K562 (cell line): ENCODE results near the gene C3. TPM values are rescaled to one million over a fixed set of nuclear protein-coding genes. Genes with fewer than 3 reads are reported as not detected.

Experiments used
- ATF7 ChIP-seq: fragments of 450-650 bp; IDR thresholded peaks from 2 replicates; pipeline ENCODE4 v1.7.1; 2014; ENCODE audit warnings: mild to moderate bottlenecking, moderate library complexity
- BRF1 ChIP-seq: IDR thresholded peaks from 3 replicates; pipeline ENCODE4 v1.6.1; 2011; ENCODE audit warnings: borderline replicate concordance, mild to moderate bottlenecking; ENCODE audit not compliant: insufficient read length; ENCODE audit errors: extremely low read depth
- CREB3 ChIP-seq: fragments of 450-650 bp; conservative IDR thresholded peaks from 2 replicates; pipeline ENCODE4 v1.6.1; 2016; ENCODE audit warnings: missing genetic modification characterization, low read depth, mild to moderate bottlenecking, missing compliant biosample characterization, moderate library complexity
- ELF1 ChIP-seq: fragments of 200-800 bp; sonication (Bioruptor generic); IDR thresholded peaks from 2 replicates; pipeline ENCODE4 v1.6.1; 2016; ENCODE audit warnings: missing genetic modification characterization, missing compliant biosample characterization
- ELF4 ChIP-seq: fragments of 450-650 bp; formaldehyde crosslinking; IDR thresholded peaks from 2 replicates; pipeline ENCODE4 v1.4.0; 2022; ENCODE audit warnings: missing genetic modification characterization
- FOS ChIP-seq: IDR thresholded peaks from 3 replicates; pipeline ENCODE4 v1.6.1; 2011; ENCODE audit not compliant: insufficient read length; ENCODE audit errors: extremely low read depth
- FOSL1 ChIP-seq: fragments of 200-800 bp; sonication (Bioruptor generic); conservative IDR thresholded peaks from 2 replicates; pipeline ENCODE4 v1.6.1; 2016; ENCODE audit warnings: missing genetic modification characterization, missing compliant biosample characterization
- GTF2F1 ChIP-seq: IDR thresholded peaks from 2 replicates; pipeline ENCODE4 v1.6.1; 2011; ENCODE audit warnings: low read depth, low read length, improper control_type of control experiment
- KDM1A ChIP-seq, 2 experiments: fragments of 450-650 bp; IDR thresholded peaks; 2 replicates each; pipeline ENCODE4 v1.6.1; 2016; ENCODE audit warnings: mild to moderate bottlenecking in 2 of 2
- NFRKB ChIP-seq: fragments of 450-650 bp; IDR thresholded peaks from 2 replicates; pipeline ENCODE4 v1.6.1; 2016; ENCODE audit warnings: low read depth
- NKRF ChIP-seq: fragments of 450-650 bp; IDR thresholded peaks from 2 replicates; pipeline ENCODE4 v1.6.1; 2016; ENCODE audit warnings: borderline replicate concordance
- PHF20 ChIP-seq: fragments of 450-650 bp; IDR thresholded peaks from 2 replicates; pipeline ENCODE4 v1.6.1; 2018; ENCODE audit not compliant: partially characterized antibody
- PRMT5 ChIP-seq: sonication (generic); formaldehyde crosslinking; IDR thresholded peaks from 2 replicates; pipeline ENCODE4 v1.5.0; 2020; ENCODE audit warnings: missing genetic modification reagents
- PTBP1 ChIP-seq: fragments of 200-400 bp; formaldehyde crosslinking; IDR thresholded peaks from 2 replicates; pipeline ENCODE4 v1.6.1; 2017; ENCODE audit warnings: low read depth, low read length
- RBM14 ChIP-seq: fragments of 200-400 bp; formaldehyde crosslinking; IDR thresholded peaks from 2 replicates; pipeline ENCODE4 v1.6.1; 2018; ENCODE audit warnings: low read depth, mild to moderate bottlenecking, low read length, moderate library complexity, borderline replicate concordance; ENCODE audit not compliant: insufficient read depth
- SP1 ChIP-seq: sonication (generic); formaldehyde crosslinking; IDR thresholded peaks from 2 replicates; pipeline ENCODE4 v1.8.1; 2022; ENCODE audit warnings: mild to moderate bottlenecking, missing genetic modification reagents
- ZC3H8 ChIP-seq: fragments of 450-650 bp; IDR thresholded peaks from 2 replicates; pipeline ENCODE4 v1.6.1; 2017
- ZKSCAN1 ChIP-seq: fragments of 150-350 bp; IDR thresholded peaks from 2 replicates; pipeline ENCODE4 v1.6.1; 2016; ENCODE audit warnings: low read depth, low read length
- ZNF436 ChIP-seq: fragments of 250-450, 450-650 bp; sonication (Bioruptor Pico); formaldehyde crosslinking; IDR thresholded peaks from 2 replicates; pipeline ENCODE4 v1.7.0; 2020; ENCODE audit warnings: mild to moderate bottlenecking
- ZNF507 ChIP-seq: conservative IDR thresholded peaks from 2 replicates; pipeline ENCODE4 v1.6.1; 2017; ENCODE audit warnings: missing genetic modification characterization, missing compliant biosample characterization
- ZNF830 ChIP-seq: fragments of 250-450 bp; sonication (Bioruptor Pico); IDR thresholded peaks from 2 replicates; pipeline ENCODE4 v1.5.0; 2021; ENCODE audit warnings: mild to moderate bottlenecking
- polyA plus RNA-seq, 8 experiments: library from polyadenylated mRNA; depleted of rRNA in 4 of 8; stranded (reverse) in 5 of 8; unstranded in 3 of 8; fragments of >200 nt; fragmentation: Nextera tagmentation in 2 of 8; fragmentation: Illumina TruSeq in 1 of 8; extraction: Ambion mirVana in 2 of 8; extraction: Trizol in 1 of 8; gene quantifications; 2 replicates each; pipeline versions ENCODE4 v1.2.1 to v1.2.3, GENCODE V29; 2011 to 2014; ENCODE audit warnings: inconsistent platforms in 1 of 8, missing spikeins in 1 of 8
- total RNA-seq, 7 experiments: library from RNA; depleted of rRNA in 6 of 7; stranded (reverse); fragments of >200 nt in 6 of 7; fragmentation: Illumina TruSeq in 2 of 7; extraction: Trizol in 2 of 7; gene quantifications; 2 replicates each; pipeline versions ENCODE4 v1.2.1 to v1.2.3, GENCODE V29; 2011 to 2021; ENCODE audit warnings: low replicate concordance in 1 of 7
- TF ChIP-seq, protein P1 (sequence below): fragments of 450-650 bp; formaldehyde crosslinking; IDR thresholded peaks from 2 replicates; pipeline ENCODE4 v1.4.0; 2020; ENCODE audit warnings: mild to moderate bottlenecking, moderate library complexity
- TF ChIP-seq, protein P2 (sequence below): fragments of 250-450 bp; sonication (Bioruptor Pico); IDR thresholded peaks from 2 replicates; pipeline ENCODE4 v1.4.0; 2020; ENCODE audit warnings: borderline replicate concordance

Gene C3
- total and polyA plus RNA-seq, 9 of the 15 experiments (the other 6 are each of a cell fraction or from before 2014, with no cell fraction given), result 0.59 to 10.6 (median 2.2) TPM

DNA sequence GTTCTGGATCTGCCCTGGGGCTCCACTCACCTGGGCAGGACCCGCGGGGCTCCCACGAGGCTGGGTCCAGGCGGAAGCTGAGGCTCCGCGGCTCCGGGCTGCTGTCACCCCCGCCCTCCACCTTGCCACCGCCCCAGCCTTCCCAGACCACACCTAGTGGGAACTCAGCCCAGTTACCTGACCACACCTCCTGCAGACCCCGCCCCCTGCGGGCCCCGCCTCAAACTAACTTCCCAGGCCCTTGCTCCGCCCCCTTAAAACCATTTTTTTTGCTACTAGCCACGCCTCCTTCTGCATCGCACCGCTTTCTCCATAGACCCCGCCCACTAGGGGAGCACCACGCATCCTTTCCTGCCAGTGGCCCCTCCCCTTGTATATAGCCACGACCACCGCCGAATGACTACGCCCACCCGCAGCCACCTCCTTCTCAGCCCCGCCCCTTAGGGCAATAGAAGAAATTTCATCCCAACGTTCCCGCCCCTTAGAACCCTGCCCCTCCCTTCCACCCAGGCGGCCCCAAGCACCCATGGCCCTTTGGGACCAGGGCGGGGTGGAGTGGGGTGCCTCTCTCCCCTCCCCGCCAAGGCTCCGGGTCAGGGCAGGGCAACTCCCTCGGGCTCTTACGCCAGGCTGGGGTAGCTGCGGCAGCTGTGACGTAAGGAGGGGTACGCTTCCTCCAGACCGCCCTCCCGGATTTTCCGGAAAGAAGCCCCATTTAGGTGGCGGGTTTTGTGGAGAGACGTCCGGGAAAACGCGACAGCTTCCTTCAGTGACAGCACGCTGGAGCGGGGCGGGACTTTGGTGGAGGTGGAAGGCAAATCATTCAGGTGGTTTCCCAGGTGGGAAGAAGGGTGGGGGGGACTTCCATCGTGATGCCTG is 47.1 kb upstream of the C3 start, which contains the start of gene SH2D3A (continued):
- TF ChIP-seq, protein P1, sequence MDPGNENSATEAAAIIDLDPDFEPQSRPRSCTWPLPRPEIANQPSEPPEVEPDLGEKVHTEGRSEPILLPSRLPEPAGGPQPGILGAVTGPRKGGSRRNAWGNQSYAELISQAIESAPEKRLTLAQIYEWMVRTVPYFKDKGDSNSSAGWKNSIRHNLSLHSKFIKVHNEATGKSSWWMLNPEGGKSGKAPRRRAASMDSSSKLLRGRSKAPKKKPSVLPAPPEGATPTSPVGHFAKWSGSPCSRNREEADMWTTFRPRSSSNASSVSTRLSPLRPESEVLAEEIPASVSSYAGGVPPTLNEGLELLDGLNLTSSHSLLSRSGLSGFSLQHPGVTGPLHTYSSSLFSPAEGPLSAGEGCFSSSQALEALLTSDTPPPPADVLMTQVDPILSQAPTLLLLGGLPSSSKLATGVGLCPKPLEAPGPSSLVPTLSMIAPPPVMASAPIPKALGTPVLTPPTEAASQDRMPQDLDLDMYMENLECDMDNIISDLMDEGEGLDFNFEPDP (CRISPR knock-in tag), result no peak
- TF ChIP-seq ZNF507 (tag) (no peak), GTF2F1 (no peak), RBM14 (no peak), FOS (no peak), ZNF830 (CRISPR knock-in tag) (no peak), CREB3 (tag) (no peak), PTBP1 (no peak), NFRKB (no peak), PHF20 (no peak), ATF7 (peak; percentile 39; the same call in 1 of the 2 replicates), PRMT5 (no peak), KDM1A (IDR thresholded peaks at IDR 0.05) (peak; percentile 63 to 65; a peak in 3 of 4 replicates), SP1 (CRISPR knock-in tag) (peak; percentile 94), ELF4 (peak; percentile 59; the same call in 1 of the 2 replicates), ZKSCAN1 (no peak), ZNF436 (peak; percentile 79), BRF1 (no peak), NKRF (no peak), ELF1 (tag) (no peak; the same call in 1 of the 2 replicates), ZC3H8 (no peak), FOSL1 (tag) (no peak)
- TF ChIP-seq, protein P2, sequence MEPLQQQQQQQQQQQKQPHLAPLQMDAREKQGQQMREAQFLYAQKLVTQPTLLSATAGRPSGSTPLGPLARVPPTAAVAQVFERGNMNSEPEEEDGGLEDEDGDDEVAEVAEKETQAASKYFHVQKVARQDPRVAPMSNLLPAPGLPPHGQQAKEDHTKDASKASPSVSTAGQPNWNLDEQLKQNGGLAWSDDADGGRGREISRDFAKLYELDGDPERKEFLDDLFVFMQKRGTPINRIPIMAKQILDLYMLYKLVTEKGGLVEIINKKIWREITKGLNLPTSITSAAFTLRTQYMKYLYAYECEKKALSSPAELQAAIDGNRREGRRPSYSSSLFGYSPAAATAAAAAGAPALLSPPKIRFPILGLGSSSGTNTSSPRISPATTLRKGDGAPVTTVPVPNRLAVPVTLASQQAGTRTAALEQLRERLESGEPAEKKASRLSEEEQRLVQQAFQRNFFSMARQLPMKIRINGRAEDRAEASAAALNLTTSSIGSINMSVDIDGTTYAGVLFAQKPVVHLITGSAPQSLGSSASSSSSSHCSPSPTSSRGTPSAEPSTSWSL, result no peak
